Stomach (tissue), 9 donors: ENCODE results near the gene PYROXD2. TPM values are rescaled to one million over a fixed set of nuclear protein-coding genes. Genes with fewer than 3 reads are reported as not detected.
"Not testable (repeated sequence)": the region's sequence is repeated elsewhere in the genome, so short reads cannot be mapped to it uniquely, and the experiment has no call there.

Experiments
- DNase-seq, 2 donors: peaks; one replicate each; pipeline versions ENCODE4 v3.0.0 to v3.0.0-alpha.2; 2013 to 2019
- H3K27ac ChIP-seq, 5 donors: fragments of 200-600 bp in 4 of 5; sonication (generic) in 4 of 5; one replicate each; pipeline ENCODE4 v1.5.1; 2013 to 2019; ENCODE audit warnings: mild to moderate bottlenecking in 1 of 5, moderate library complexity in 1 of 5
- H3K27me3 ChIP-seq, 3 donors: fragments of 200-600 bp; sonication (generic); one replicate each; pipeline ENCODE4 v1.5.1; 2017 to 2019; ENCODE audit warnings: mixed run types in 1 of 3
- H3K36me3 ChIP-seq, 4 donors: fragments of 200-600 bp; sonication (generic); 1 replicate in 3 of 4; 2 replicates in 1 of 4; pipeline ENCODE4 v1.5.1; 2016 to 2019
- H3K4me1 ChIP-seq, 4 donors: fragments of 200-600 bp; sonication (generic); one replicate each; pipeline ENCODE4 v1.5.1; 2016 to 2019
- H3K4me3 ChIP-seq, 4 donors: fragments of 200-600 bp; sonication (generic) in 3 of 4; one replicate each; pipeline ENCODE4 v1.5.1; 2016 to 2019; ENCODE audit warnings: mild to moderate bottlenecking in 1 of 4
- H3K9me3 ChIP-seq, 4 donors: fragments of 200-600 bp; sonication (generic); one replicate each; pipeline ENCODE4 v1.5.1; 2016 to 2019
- CTCF ChIP-seq, 7 experiments: fragments of 450-650 bp in 4 of 7; fragments of 200-600 bp in 3 of 7; sonication (generic) in 3 of 7; IDR thresholded peaks; one replicate each; pipeline ENCODE4 v1.5.1; 2016 to 2019; ENCODE audit warnings: antibody characterized with exemption in 7 of 7, control low read depth in 2 of 7, mild to moderate bottlenecking in 1 of 7
- EP300 ChIP-seq: sonication (generic); formaldehyde crosslinking; IDR thresholded peaks from one replicate; pipeline ENCODE4 v1.6.1; 2017; ENCODE audit warnings: antibody characterized with exemption
- POLR2A ChIP-seq, 4 donors: fragments of 450-650 bp; IDR thresholded peaks; one replicate each; pipeline ENCODE4 v1.6.1; 2016; ENCODE audit warnings: antibody characterized with exemption in 4 of 4, control low read depth in 2 of 4, mild to moderate bottlenecking in 1 of 4, moderate library complexity in 1 of 4
- POLR2AphosphoS5 ChIP-seq, 3 donors: sonication (generic); formaldehyde crosslinking; IDR thresholded peaks; one replicate each; pipeline ENCODE4 v1.6.1; 2016; ENCODE audit warnings: antibody characterized with exemption in 3 of 3
- WGBS, 5 donors: extraction: QIAGEN DNeasy Blood & Tissue Kit in 3 of 5; methylation state at CpG; one replicate each; pipeline versions ENCODE4 v1.1.5 to v1.1.7; 2013 to 2018; 5-methylcytosine and 5-hydroxymethylcytosine counted together
- intact Hi-C: fragments of 100-400 bp; cut with DNase I; formaldehyde crosslinking; loops from one replicate; pipeline ENCODE4 v1.15.1; 2023; ENCODE audit warnings: low total_unique reads
- polyA plus RNA-seq, 3 donors: library from polyadenylated mRNA; stranded (reverse); fragments of 200-250 nt; gene quantifications; one replicate each; pipeline ENCODE4 v1.2.3, GENCODE V29; 2013
- total RNA-seq, 5 donors: library from RNA; depleted of rRNA; stranded (reverse); fragments of >200 nt; gene quantifications; one replicate each; pipeline versions ENCODE4 v1.1.0 to v1.2.3, GENCODE V29; 2014 to 2016
- donor health status: healthy with polysubstance abuse.
- donor health status: Bipolar disorder and iron deficiency.
- donor health status: healthy.

Gene PYROXD2
- total and polyA plus RNA-seq, 8 donors, result 2.4 to 33.5 (median 8.3) TPM

GRCh38 chr10:98351831-98352402 is 63.1 kb downstream of the PYROXD2 start:
- H3K9me3 ChIP-seq, result peaks cover 0 to 8% (median 4%) of the 10 kb centered on the region in 4 donors
- no peak overlapping the region for H3K4me3 ChIP-seq
- H3K27me3 ChIP-seq, result peaks cover 0 to 39% (median 0%) of the 10 kb centered on the region in 3 donors
- intact Hi-C loops, result no loop called here
- WGBS, 5 donors, result 73 to 80% (median 75%) methylated on average over 11 of the region's 11 CpGs
- peaks cover 0 to 12% (median 6%) of the 10 kb centered on the region in 4 donors for H3K4me1 ChIP-seq
- peak in 1 of 2 donors; percentile 50 for DNase-seq
- no peak overlapping the region for H3K27ac ChIP-seq
- H3K36me3 ChIP-seq, result no peaks in the 10 kb centered on the region
- TF ChIP-seq EP300 (no peak), POLR2A (IDR thresholded peaks at IDR 0.05) (no peak), CTCF (IDR thresholded peaks at IDR 0.05) (no peak), POLR2AphosphoS5 (IDR thresholded peaks at IDR 0.05) (no peak)

GRCh38 chr10:98349508-98349922 is 65.5 kb downstream of the PYROXD2 start:
- peak in 1 of 2 donors; percentile 90 for DNase-seq
- intact Hi-C loops, result no loop called here
- Histone ChIP-seq H3K27me3 (peaks cover 0 to 33% (median 0%) of the 10 kb centered on the region in 3 donors), H3K27ac (peak overlapping the region in 2 of 5 donors; percentile 25 to 46), H3K36me3 (no peaks in the 10 kb centered on the region), H3K4me1 (peaks cover 0 to 16% (median 6%) of the 10 kb centered on the region in 4 donors), H3K4me3 (no peak overlapping the region), H3K9me3 (peaks cover 0 to 17% (median 13%) of the 10 kb centered on the region in 4 donors)
- TF ChIP-seq POLR2AphosphoS5 (IDR thresholded peaks at IDR 0.05) (peak in 2 of 3 donors; percentile 15 to 22), EP300 (no peak)
- 46 to 68% (median 46%) methylated on average over 9 of the region's 9 CpGs for WGBS, 5 donors

GRCh38 chr10:98346847-98347246 is 68.1 kb downstream of the PYROXD2 start:
- intact Hi-C loops, result no loop called here
- TF ChIP-seq POLR2A (IDR thresholded peaks at IDR 0.05) (no peak), EP300 (no peak), CTCF (IDR thresholded peaks at IDR 0.05) (no peak), POLR2AphosphoS5 (IDR thresholded peaks at IDR 0.05) (no peak)
- H3K27me3 ChIP-seq, result peaks cover 0 to 20% (median 0%) of the 10 kb centered on the region in 3 donors
- H3K4me1 ChIP-seq, result peaks cover 0 to 12% (median 0%) of the 10 kb centered on the region in 4 donors
- DNase-seq, result no peak
- H3K36me3 ChIP-seq, result no peaks in the 10 kb centered on the region
- H3K9me3 ChIP-seq, result peaks cover 0 to 17% (median 13%) of the 10 kb centered on the region in 4 donors
- H3K4me3 ChIP-seq, result no peak overlapping the region
- 72 to 85% (median 79%) methylated on average over 6 of the region's 6 CpGs for WGBS, 5 donors
- H3K27ac ChIP-seq, result no peak overlapping the region

- Histone ChIP-seq H3K36me3 (no peaks in the 10 kb centered on the region), H3K27me3 (peaks cover 0 to 14% (median 0%) of the 10 kb centered on the region in 3 donors), H3K27ac (no peak overlapping the region), H3K4me1 (peaks cover 0 to 7% (median 2%) of the 10 kb centered on the region in 4 donors), H3K4me3 (no peak overlapping the region), H3K9me3 (peaks cover 0 to 17% (median 13%) of the 10 kb centered on the region in 4 donors)
- intact Hi-C loops, result no loop called here
- DNase-seq, result peak; percentile 39 to 73
- TF ChIP-seq POLR2AphosphoS5 (IDR thresholded peaks at IDR 0.05) (peak; percentile 15 to 63 (median 23)), EP300 (no peak)
- 43 to 61% (median 52%) methylated on average over 6 of the region's 6 CpGs for WGBS, 5 donors
Observed at GRCh38 chr10:98344589-98345038, 70.4 kb downstream of the PYROXD2 start.

GRCh38 chr10:98341701-98342100 is 73.3 kb downstream of the PYROXD2 start:
- WGBS, 5 donors, result 89 to 97% (median 95%) methylated on average over 10 of the region's 10 CpGs

GRCh38 chr10:98340940-98341310 is 74.1 kb downstream of the PYROXD2 start:
- no peak for DNase-seq
- TF ChIP-seq POLR2A (IDR thresholded peaks at IDR 0.05) (no peak), EP300 (no peak), POLR2AphosphoS5 (IDR thresholded peaks at IDR 0.05) (no peak), CTCF (IDR thresholded peaks at IDR 0.05) (no peak)
- intact Hi-C loops, result no loop called here
- Histone ChIP-seq H3K4me3 (no peak overlapping the region), H3K27ac (no peak overlapping the region), H3K36me3 (no peaks in the 10 kb centered on the region), H3K4me1 (peaks cover 0 to 4% (median 2%) of the 10 kb centered on the region in 4 donors), H3K27me3 (peaks cover 0 to 19% (median 0%) of the 10 kb centered on the region in 3 donors), H3K9me3 (no peaks in the 10 kb centered on the region)
- 26 to 34% (median 32%) methylated on average over 2 of the region's 2 CpGs for WGBS, 5 donors

More at GRCh38 chr10:98341701-98342100, 73.3 kb downstream of the PYROXD2 start:
- DNase-seq, H3K4me3 ChIP-seq, intact Hi-C loops, H3K4me1 ChIP-seq, H3K36me3 ChIP-seq, H3K27ac ChIP-seq, H3K9me3 ChIP-seq: not testable (repeated sequence)
- peaks cover 0 to 22% (median 0%) of the 10 kb centered on the region in 3 donors for H3K27me3 ChIP-seq
